ENCODE data around the gene STK11. TPM values are rescaled to one million over a fixed set of nuclear protein-coding genes. Genes with fewer than 3 reads are reported as not detected.

STK11 gene
- total RNA-seq, 4 donors from 2014 or later, result 38.0 to 48.4 (median 44.2) TPM

GRCh38 chr19:1225440-1226226, 20.1 kb downstream of the STK11 start:
- TF ChIP-seq CTCF (IDR thresholded peaks at IDR 0.05), result no peak
- no peak for DNase-seq (ENCODE audit: low spot score)
- ATAC-seq (ENCODE audit: low FRiP score), result no peak

- TF ChIP-seq CTCF (IDR thresholded peaks at IDR 0.05), result no peak
- no peak for ATAC-seq (ENCODE audit: low FRiP score)
Measured at GRCh38 chr19:1226227-1226518, 20.6 kb downstream of the STK11 start.

GRCh38 chr19:1226522-1227303, 21.1 kb downstream of the STK11 start:
- no peak for TF ChIP-seq CTCF (IDR thresholded peaks at IDR 0.05)
- ATAC-seq (ENCODE audit: low FRiP score) (no peak), DNase-seq (ENCODE audit: low spot score) (no peak)

More at GRCh38 chr19:1226227-1226518, 20.6 kb downstream of the STK11 start:
- DNase-seq (ENCODE audit: low spot score), result no peak

GRCh38 chr19:1227304-1228054, 21.9 kb downstream of the STK11 start:
- no peak for ATAC-seq (ENCODE audit: low FRiP score)
- TF ChIP-seq CTCF (IDR thresholded peaks at IDR 0.05), result no peak
- DNase-seq (ENCODE audit: low spot score), result no peak

- no peak for DNase-seq (ENCODE audit: low spot score)
- no peak for ATAC-seq (ENCODE audit: low FRiP score)
- no peak for TF ChIP-seq CTCF (IDR thresholded peaks at IDR 0.05)
Measured at GRCh38 chr19:1228161-1228957, 22.8 kb downstream of the STK11 start.

- DNase-seq (ENCODE audit: low spot score) (no peak), ATAC-seq (ENCODE audit: low FRiP score) (no peak)
- no peak for TF ChIP-seq CTCF (IDR thresholded peaks at IDR 0.05)
Measured at GRCh38 chr19:1229056-1229923, 23.7 kb downstream of the STK11 start.
